ENCODE measurements around the gene SHMT2.
A peak's percentile ranks its signal among the peaks of the same experiment; 100 is the strongest.

Gene SHMT2

GRCh38 chr12:57240926-57241401 lies 11.5 kb downstream of the SHMT2 start:
- in situ Hi-C loops (cut with MboI; ENCODE audit: low sequenced_read_pairs, unreplicated experiment): no loop called here
- no peak for TF ChIP-seq CTCF (IDR thresholded peaks at IDR 0.05; ENCODE audit: borderline replicate concordance, control extremely low read depth, extremely low read depth, insufficient read depth, missing control alignments)
- DNase-seq (ENCODE audit: low spot score): peak; percentile 49

GRCh38 chr12:57241402-57242310 lies 12.1 kb downstream of the SHMT2 start:
- no peak for DNase-seq (ENCODE audit: low spot score)
- TF ChIP-seq CTCF (IDR thresholded peaks at IDR 0.05; ENCODE audit: borderline replicate concordance, control extremely low read depth, extremely low read depth, insufficient read depth, missing control alignments): no peak
- in situ Hi-C loops (cut with MboI; ENCODE audit: low sequenced_read_pairs, unreplicated experiment): no loop called here

- no peak for TF ChIP-seq CTCF (IDR thresholded peaks at IDR 0.05; ENCODE audit: borderline replicate concordance, control extremely low read depth, extremely low read depth, insufficient read depth, missing control alignments)
- DNase-seq (ENCODE audit: low spot score): no peak
- in situ Hi-C loops (cut with MboI; ENCODE audit: low sequenced_read_pairs, unreplicated experiment): no loop called here
Observed at GRCh38 chr12:57242329-57242690, 12.8 kb downstream of the SHMT2 start.

GRCh38 chr12:57242691-57243454 lies 13.4 kb downstream of the SHMT2 start:
- in situ Hi-C loops (cut with MboI; ENCODE audit: low sequenced_read_pairs, unreplicated experiment): no loop called here
- peak; percentile 79 for DNase-seq (ENCODE audit: low spot score)
- peak; percentile 73 for TF ChIP-seq CTCF (IDR thresholded peaks at IDR 0.05; ENCODE audit: borderline replicate concordance, control extremely low read depth, extremely low read depth, insufficient read depth, missing control alignments)

- DNase-seq (ENCODE audit: low spot score): peak; percentile 84
- TF ChIP-seq CTCF (IDR thresholded peaks at IDR 0.05; ENCODE audit: borderline replicate concordance, control extremely low read depth, extremely low read depth, insufficient read depth, missing control alignments): peak; percentile 81
- in situ Hi-C loops (cut with MboI; ENCODE audit: low sequenced_read_pairs, unreplicated experiment): no loop called here
Observed at GRCh38 chr12:57243521-57244311, 14.2 kb downstream of the SHMT2 start.

- DNase-seq (ENCODE audit: low spot score): no peak
- no peak for TF ChIP-seq CTCF (IDR thresholded peaks at IDR 0.05; ENCODE audit: borderline replicate concordance, control extremely low read depth, extremely low read depth, insufficient read depth, missing control alignments)
- in situ Hi-C loops (cut with MboI; ENCODE audit: low sequenced_read_pairs, unreplicated experiment): no loop called here
Observed at GRCh38 chr12:57244312-57244696, 14.8 kb downstream of the SHMT2 start.

All from GM13976 (cell line).